IPS-NIHi7 (cell line): Measurements from ENCODE around the gene NAA30.
"Not testable (repeated sequence)": the region's sequence is repeated elsewhere in the genome, so short reads cannot be mapped to it uniquely, and the experiment has no call there.

Experiments
- DNase-seq: peaks from one replicate; pipeline ENCODE4 v3.0.0; 2012; ENCODE audit warnings: mixed read lengths; ENCODE audit errors: extremely low spot score

Gene NAA30

GRCh38 chr14:57390037-57390805, at the start of gene NAA30:
Gene NAA30, plus strand, starts transcription at chr14:57390586. Its CDS starts 372 bp downstream, at chr14:57390958.
- peak; percentile 94 for DNase-seq

- DNase-seq: not testable (repeated sequence)
These were observed 46.7 kb upstream of the NAA30 start for GRCh38 chr14:57343545-57344297.

- no peak for DNase-seq
These were observed 45.3 kb upstream of the NAA30 start for GRCh38 chr14:57345106-57345505.

GRCh38 chr14:57346741-57347140, 43.6 kb upstream of the NAA30 start:
- DNase-seq: no peak

- no peak for DNase-seq
These were observed 37.8 kb upstream of the NAA30 start for GRCh38 chr14:57352396-57353170.

- DNase-seq: no peak
These were observed 35.1 kb upstream of the NAA30 start for GRCh38 chr14:57355081-57355800.

GRCh38 chr14:57362361-57362760, 28.0 kb upstream of the NAA30 start:
- no peak for DNase-seq

- peak; percentile 26 for DNase-seq
These were observed 25.5 kb upstream of the NAA30 start for GRCh38 chr14:57364659-57365450.

- not testable (repeated sequence) for DNase-seq
These were observed 20.2 kb upstream of the NAA30 start for GRCh38 chr14:57370187-57370586.

GRCh38 chr14:57371013-57371412, 19.4 kb upstream of the NAA30 start:
- DNase-seq: no peak

- no peak for DNase-seq
These were observed 15.2 kb upstream of the NAA30 start for GRCh38 chr14:57375156-57375555.

- no peak for DNase-seq
These were observed 11.7 kb upstream of the NAA30 start for GRCh38 chr14:57378661-57379060.

- DNase-seq: no peak
These were observed 9.5 kb upstream of the NAA30 start for GRCh38 chr14:57380935-57381334.

GRCh38 chr14:57382283-57382682, 8.1 kb upstream of the NAA30 start:
- DNase-seq: no peak

- no peak for DNase-seq
These were observed 7.2 kb upstream of the NAA30 start for GRCh38 chr14:57383125-57383745.

- DNase-seq: no peak
These were observed 2.3 kb upstream of the NAA30 start for GRCh38 chr14:57388067-57388466.

- DNase-seq: peak; percentile 34
These were observed 745 bp upstream of the NAA30 start for GRCh38 chr14:57389646-57390036.

- peak; percentile 39 for DNase-seq
These were observed 575 bp downstream of the NAA30 start for GRCh38 chr14:57390806-57391516.

- no peak for DNase-seq
These were observed 1.3 kb downstream of the NAA30 start for GRCh38 chr14:57391517-57392195.
